Measurements from ENCODE around the gene ARFGAP3.

- TF ChIP-seq AR (CRISPR knock-in tag; IDR thresholded peaks at IDR 0.05) (no peak), CBFB (CRISPR knock-in tag; IDR thresholded peaks at IDR 0.05; ENCODE audit: low read depth) (no peak), NFYB (CRISPR knock-in tag; conservative IDR thresholded peaks at IDR 0.05; ENCODE audit: low read depth) (no peak), CTCF (IDR thresholded peaks at IDR 0.05) (no peak), CREM (CRISPR knock-in tag; IDR thresholded peaks at IDR 0.05) (no peak)
Measured at GRCh38 chr22:42797011-42797410, 60.1 kb downstream of the ARFGAP3 start.

Measured in WTC11 (cell line).